Mammary epithelial cell (primary cell): Measurements from ENCODE around the gene IRF8.

Source experiments
- EZH2 ChIP-seq: IDR thresholded peaks from 2 replicates; pipeline ENCODE4 v1.6.1; 2012; ENCODE audit warnings: low read length, inconsistent platforms, borderline replicate concordance
- TF ChIP-seq, protein P1 (sequence below), 2 donors: IDR thresholded peaks in 1 of 2; conservative IDR thresholded peaks in 1 of 2; 2 replicates each; pipeline ENCODE4 v1.5.1; 2011 to 2012; ENCODE audit warnings: inconsistent platforms in 2 of 2, low read length in 2 of 2, mild to moderate bottlenecking in 2 of 2, control low read depth in 1 of 2, low read depth in 1 of 2; ENCODE audit not compliant: insufficient read depth in 1 of 2; ENCODE audit errors: extremely low read depth in 1 of 2

DNA sequence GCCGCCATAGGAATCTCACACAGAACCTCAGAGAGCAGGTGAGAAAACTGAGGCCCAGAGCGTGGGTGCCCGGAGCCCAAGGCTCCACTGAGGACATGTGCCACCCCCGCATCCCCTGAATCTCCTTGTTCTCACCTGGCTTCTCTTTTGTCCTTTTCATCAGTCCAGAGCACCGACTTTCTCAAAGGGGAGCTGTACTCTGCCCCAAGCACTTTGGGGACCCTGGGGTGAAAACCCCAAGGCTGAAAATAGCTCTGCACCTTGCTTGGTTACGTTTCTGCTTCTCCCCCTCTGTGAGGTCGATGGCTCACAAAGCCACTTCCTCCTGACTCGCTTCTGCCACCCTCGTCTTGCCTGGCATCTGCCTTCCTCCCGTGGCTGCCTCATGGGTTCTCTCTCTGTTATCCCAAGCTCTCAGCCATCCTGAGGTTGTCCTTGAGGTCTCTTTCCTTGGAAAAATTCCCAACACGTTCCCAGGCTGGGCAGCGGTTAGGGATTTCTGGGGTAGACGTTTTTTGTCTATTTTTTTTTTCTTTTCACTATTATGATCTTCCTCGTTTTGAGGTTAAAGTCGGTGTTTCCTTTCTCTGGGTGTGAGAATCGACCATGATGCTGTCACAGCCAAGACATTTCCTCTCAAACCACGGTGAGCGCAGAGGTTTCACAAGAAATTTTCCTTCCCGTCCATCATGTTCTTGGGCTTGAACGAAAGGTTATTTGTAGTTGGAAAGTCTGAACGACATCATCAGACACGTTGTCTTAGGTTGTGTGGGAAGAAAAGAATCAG, 37.2 kb downstream of the IRF8 start:
- TF ChIP-seq, protein P1, sequence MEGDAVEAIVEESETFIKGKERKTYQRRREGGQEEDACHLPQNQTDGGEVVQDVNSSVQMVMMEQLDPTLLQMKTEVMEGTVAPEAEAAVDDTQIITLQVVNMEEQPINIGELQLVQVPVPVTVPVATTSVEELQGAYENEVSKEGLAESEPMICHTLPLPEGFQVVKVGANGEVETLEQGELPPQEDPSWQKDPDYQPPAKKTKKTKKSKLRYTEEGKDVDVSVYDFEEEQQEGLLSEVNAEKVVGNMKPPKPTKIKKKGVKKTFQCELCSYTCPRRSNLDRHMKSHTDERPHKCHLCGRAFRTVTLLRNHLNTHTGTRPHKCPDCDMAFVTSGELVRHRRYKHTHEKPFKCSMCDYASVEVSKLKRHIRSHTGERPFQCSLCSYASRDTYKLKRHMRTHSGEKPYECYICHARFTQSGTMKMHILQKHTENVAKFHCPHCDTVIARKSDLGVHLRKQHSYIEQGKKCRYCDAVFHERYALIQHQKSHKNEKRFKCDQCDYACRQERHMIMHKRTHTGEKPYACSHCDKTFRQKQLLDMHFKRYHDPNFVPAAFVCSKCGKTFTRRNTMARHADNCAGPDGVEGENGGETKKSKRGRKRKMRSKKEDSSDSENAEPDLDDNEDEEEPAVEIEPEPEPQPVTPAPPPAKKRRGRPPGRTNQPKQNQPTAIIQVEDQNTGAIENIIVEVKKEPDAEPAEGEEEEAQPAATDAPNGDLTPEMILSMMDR (conservative IDR thresholded peaks at IDR 0.05 in 1 of 2, IDR thresholded peaks at IDR 0.05 in 1 of 2; ENCODE audit: extremely low read depth in 1 of 2, insufficient read depth in 1 of 2, low read depth in 1 of 2, low read length in 2 of 2): no peak
- TF ChIP-seq EZH2: no peak
